Measurements from ENCODE around the gene NUP210L.

Gene NUP210L

DNA sequence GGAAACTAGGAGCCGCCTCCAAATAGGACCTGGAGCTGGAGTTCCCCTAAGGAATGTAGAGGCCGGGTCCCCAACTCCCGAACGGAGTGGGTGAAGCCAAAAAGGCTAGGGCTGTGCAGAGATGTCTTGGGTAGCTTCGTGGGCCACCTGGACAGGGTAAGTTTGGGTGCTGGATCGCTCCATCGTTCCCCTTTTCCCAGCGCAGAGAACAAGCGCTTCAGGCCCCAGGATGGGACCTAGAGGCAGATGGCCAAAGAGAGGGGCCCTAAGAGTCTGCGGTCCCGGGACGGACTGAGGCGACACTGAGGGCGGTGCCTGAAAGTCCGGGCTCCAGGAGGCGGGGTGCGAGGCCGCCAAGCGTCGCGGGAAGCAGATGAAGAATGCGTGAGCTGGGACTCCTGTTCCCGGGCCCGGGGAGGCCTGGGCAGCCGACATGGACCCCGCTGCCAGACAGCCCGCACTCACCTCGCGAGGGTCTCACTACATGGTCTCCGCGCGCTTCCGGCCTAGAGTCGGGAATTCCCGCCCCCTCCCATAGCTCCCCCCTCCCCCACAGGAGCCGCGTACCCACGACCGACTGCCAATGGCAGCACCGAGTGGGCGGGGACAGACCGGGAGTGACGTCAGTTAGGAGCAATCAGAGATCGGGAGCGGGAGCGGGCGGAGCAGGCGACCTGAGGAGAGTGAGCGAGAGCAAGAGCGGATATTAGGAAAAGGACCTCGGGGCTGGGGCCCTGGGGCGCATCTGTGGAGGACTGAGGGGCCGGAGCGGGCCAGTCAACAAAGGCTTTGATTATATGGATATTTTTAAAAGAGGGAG lies 191.6 kb downstream of the NUP210L start, which contains the start of gene SLC39A1:
SLC39A1 (minus strand) TSS at position 508 of the 820 bp plus-strand sequence. CDS start 822 bp downstream, outside the sequence.
- peak; percentile 89 to 94 (median 91) for DNase-seq

DNA sequence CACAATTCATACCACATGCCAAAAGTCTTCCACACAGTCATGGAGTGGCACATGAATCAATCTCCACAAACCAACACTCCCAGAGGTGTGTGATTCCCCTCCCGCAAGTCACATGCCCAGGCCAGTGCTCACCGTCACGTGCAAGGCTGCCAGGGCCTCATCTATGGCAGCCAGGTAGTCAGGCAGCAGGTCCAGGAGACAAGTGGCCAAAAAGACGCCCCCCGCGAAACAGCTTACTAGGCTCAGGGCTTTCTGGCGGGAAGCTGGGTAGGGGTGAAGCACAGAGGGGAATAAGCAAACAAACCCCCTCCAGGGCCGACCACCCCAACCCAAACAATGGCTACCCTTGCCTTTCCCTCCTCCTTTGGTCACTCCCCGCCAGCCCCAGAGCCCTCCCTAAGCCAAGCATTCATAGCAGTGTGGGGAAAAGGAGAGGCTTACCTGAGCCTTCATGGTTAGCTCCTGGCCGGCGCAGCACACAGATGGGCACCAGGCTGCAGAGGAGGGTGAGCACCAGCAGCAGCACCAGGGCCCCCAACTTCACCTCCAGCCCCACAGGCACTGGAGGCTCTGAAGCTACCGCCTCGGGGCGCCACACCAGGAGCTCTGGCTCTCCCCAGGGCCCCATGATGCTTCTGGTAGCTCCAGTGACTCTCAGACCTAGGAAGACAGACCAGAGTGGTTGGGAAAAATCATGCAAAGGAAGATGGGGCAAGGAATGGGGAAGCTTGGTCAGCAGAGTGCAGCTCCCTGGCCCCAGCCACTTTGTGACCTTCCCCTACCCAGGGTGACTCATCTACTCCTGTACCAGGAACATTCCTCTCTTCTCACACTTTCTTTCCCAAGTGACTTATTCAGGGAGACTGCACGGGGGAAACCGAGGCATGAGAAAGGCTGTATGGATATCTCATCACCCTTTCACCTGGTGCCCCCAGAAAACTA lies 192.5 kb downstream of the NUP210L start:
- DNase-seq, result no peak

DNA sequence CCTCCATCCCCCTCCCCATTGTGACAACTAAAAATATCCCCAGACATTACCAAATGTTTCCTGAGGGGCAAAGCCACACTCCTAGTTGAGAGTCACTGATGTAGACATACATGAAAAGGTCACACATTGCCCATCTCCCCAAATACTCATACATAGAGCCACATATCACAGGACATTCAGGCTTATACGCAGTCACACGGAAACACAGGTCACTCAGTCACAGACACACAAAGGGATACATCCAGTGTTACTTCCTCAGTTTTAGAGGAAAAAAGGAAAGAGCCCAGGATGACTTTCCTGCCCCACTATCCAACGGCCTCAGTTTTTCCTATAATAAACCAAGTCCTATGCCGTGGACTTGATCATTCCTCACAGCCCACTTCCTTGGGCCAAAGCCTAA lies 193.5 kb downstream of the NUP210L start:
- no peak for DNase-seq

DNA sequence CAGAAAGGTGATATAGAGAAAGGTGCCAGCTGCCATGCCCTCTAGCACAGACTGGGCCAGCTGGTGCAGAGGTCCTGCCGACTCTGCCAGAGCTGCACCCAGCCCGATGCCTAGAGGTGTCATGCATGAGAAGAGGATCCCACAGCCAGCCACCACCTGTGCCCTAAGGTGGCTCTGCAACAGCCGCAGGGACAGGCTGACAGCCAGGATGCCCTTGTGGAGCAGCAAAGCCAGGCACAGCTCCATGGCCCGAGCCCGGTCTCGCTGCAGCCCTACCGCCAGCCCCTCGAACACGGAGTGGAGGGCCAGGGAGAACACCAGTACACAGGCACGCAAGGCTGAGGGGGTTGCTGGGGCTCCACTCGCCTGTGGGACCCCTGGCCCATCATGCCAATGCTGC lies 194.7 kb downstream of the NUP210L start:
- no peak for DNase-seq

DNA sequence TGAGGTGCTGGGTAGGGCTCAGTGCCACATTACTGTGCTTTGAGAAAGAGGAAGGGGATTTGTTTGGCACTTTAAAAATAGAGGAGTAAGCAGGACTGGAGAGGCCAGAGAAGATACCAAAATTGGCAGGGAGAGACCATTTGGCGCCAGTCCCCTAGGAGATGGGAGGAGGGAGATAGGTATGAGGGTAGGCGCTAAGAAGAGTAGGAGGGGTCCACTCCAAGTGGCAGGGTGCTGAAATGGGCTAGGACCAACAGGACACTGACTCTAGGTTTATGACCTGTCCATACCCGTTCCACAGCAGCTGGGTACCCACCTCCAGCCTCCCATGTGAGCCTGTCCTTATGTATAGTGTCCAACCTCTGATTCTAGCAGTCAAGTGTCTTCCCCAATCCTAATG lies 195.4 kb downstream of the NUP210L start:
- DNase-seq, result no peak

DNA sequence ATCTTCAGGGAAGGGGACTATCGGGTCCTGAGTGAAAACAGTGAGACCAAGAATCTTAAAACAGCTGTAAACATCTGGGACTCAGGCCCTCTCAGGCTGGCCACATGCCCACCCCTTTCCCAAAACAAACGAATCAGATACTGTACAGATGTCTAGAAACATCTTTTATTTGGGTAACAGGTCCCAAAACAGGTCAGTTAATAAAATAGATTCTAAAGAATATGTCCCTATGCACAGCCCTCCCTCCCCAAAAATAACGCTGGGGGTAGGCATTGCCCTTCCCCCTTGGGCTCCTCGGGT lies 196.0 kb downstream of the NUP210L start:
- DNase-seq, result no peak

DNA sequence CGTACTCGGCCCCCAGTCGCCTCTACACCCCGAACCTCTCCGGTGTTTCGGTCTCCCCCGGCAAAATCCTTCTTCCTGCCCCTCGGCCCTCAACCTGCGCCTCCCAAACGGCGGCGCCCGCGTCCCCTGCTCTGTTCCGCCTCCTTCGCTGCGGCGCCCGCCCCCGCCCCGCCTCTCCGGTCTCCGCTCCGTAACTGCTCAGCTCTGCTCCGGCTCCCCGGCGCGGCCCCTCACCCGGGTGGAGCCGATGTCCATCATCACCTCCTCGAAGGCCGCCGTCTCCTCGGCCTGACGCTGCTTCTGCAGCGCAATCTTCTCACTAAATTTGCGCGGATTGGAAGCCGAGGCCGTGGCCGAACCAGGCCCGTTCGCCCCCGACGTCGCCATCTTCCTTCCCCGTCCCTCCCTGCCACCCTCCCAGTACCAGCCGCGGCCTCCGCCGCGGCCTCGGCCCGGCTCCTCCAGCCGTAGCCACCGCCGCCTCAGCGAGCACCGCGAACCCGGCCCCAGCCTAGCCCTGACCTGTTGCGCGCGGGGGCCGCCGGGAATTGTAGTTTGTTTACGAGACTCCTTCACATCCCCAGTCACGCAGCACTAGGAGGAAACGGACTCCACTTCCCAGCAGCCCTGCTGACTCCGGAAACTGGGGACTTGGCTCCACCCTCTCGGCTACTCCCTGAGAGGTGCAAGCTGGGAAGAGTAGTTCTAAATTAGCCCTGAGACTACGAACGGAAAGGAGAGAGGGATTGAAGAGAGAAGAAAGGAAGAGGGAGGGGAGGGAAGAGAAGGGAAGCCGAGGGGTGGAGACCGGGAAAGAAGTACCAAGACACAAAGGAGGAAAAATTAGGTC lies 196.5 kb downstream of the NUP210L start, which contains the start of gene CRTC2:
CRTC2 (minus strand) TSS at position 502 of the 850 bp plus-strand sequence; CDS start at position 387, 115 bp downstream.
- peak; percentile 92 to 99 (median 97) for DNase-seq

DNA sequence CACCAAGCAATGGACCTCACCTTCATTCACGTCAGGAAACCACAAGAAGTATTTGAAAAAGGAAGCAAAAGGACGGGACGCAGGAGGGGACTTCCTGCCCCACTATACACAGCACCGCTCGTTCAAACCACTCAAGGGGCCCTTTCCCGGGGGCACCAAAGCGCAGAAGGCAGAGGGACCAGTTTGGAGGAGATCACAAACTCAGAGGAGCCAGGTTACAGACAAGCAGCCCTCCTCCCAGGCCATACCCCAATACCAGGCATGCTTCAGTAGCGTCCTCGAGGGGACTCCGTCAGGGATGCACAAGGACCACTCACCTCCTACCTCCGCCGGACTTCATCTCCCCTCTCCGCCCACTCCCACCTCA lies 197.1 kb downstream of the NUP210L start:
- peak in 3 of 5 experiments; percentile 19 to 66 (median 65) for DNase-seq

DNA sequence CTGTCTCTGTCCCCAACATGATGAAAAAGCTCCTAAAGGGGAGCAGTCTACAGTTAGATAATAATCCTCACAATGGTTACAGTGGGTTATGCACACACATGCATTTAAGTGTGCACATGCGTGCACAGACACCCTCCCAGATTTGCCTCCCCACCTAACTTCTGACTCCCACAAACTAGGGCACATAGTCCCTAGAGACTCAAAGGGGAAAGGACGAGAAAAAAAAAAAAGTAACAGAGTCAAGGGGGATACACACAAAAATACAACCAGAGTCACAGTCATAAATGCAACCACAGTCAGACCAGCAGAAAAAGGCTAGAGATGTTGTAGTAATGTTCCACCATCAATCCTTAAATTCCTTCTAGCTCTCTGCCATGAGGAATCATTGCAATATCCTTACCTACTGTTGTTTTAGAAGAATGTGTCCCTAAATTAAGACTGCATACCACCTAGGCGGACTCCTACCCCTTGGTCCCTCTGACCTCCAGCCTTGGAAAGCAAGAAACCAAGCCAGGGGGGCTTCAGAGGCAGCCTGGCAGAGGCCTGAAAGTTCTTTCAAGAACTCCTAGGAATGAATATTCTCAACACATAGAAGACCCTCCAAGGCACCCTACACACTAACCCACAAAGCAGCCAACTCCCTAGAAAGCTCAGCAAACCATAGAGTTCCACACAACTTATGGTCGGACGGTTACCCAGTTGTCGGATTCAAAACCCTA lies 197.7 kb downstream of the NUP210L start:
- DNase-seq, result no peak

DNA sequence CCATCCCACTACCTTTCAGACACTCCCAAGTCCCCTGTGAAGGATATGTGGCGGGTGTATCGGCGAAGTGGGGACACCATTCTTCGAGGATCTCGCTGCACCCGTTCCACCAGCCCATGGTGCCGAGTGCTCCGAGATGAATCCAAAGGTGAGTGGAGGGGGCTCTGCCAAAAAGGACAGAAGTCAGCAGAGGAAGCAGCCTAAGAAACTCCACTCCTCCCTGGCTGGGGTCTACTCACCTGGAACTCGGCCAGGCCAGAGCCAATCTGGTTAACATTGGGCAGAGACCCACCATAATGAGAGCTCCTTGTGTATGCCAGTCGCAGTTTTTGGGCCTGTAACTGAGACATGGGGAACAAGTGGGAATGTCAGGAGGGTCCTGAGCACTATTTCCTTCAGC lies 200.0 kb downstream of the NUP210L start:
- DNase-seq, result no peak

DNA sequence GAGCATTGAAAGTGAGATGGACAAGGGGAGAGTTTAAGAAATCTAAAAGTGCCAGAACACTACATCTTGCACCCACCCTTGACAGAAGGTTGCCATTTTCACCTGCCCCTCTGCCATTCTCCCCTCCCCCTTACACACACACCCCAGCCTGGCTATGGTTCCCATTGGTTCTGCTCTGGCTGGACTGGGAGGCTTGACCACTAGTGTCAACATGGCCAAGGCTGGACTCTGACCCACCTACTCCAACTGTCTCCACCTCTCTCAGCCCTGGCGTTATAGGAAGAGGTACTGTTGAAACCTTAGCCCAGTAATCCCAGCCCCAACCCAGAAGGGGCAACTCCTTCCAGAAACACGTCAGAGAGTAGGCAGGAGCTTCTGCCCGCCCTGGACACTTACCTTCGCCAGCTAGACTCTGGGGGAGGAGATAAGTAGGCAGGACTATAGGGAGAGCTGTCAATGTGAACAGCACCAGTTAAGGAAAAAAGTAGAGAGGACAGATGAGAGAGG lies 201.0 kb downstream of the NUP210L start:
- DNase-seq, result no peak

DNA sequence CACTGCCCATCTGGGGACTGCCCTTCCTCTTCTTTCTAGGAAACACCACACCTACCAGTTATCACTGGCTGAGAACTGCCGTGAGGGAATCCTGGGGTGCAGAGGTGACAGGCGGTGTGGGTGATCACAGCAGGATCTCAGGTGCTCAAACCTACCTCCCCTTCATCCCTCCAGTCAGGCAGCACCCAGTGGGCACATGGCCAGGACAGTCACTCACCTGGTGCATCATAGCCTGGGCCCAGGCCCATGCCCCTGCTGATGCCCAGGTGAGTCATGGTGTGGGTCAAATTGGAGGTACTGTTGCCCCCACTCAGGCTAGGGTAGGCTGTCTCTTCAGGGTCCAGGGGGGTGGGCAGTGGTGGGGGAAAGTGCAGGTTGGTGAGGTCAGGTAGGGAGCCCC lies 203.1 kb downstream of the NUP210L start:
- no peak for DNase-seq

DNA sequence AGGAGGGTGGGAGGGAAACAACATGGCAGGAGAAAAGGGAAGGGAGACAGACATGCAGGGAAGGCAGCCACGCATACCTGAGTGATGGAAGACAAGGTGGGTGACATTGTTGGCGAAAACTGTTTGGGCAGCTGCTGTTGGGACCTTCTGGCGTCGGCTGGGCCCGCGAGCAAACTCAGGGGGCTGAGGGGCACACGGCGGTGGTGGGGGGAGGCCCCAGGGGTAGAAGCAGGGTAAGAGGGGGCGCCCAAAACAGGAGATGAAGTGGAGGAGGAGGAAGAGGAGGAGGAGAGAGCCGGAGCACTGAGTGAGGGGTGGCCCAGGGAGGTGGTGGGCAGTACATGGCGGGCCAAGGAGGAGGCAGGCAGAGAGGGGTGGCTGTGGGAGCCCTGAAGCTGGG lies 203.7 kb downstream of the NUP210L start:
- no peak for DNase-seq

DNA sequence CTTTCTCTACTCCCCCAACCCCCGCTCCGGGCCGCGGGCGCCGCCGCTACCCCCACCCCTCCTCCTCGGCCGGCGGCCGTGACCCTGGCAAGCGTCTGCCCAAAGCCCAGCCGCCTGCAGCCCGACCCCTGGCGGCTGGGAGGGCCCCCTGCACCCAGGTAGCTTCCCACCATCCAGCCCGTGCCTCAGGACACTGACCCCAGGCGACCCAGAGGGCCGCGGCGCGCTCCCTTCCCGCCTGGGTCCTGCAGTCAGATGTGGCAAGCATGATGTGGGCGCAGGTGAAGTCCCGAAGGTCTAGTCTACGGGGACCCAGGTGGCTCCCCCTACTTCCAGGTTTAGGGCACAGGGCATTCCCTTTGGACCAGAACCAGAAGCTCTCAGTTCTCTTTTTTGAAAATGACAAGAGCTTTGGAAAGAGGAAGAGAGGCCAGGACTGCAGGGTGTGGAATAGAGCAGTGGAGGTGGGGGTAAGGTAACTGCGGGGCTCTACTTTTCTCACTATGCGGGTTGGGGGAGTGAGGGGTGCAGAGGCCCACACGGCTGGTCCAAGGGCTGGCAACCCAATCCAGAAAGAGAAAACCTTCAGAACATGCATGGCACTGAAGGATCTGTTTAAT lies 208.1 kb downstream of the NUP210L start, which contains the start of gene DENND4B:
DENND4B (minus strand) TSS at position 97 of the 620 bp plus-strand sequence. CDS start 2,344 bp downstream, outside the sequence.
- peak; percentile 56 to 84 (median 64) for DNase-seq

DNA sequence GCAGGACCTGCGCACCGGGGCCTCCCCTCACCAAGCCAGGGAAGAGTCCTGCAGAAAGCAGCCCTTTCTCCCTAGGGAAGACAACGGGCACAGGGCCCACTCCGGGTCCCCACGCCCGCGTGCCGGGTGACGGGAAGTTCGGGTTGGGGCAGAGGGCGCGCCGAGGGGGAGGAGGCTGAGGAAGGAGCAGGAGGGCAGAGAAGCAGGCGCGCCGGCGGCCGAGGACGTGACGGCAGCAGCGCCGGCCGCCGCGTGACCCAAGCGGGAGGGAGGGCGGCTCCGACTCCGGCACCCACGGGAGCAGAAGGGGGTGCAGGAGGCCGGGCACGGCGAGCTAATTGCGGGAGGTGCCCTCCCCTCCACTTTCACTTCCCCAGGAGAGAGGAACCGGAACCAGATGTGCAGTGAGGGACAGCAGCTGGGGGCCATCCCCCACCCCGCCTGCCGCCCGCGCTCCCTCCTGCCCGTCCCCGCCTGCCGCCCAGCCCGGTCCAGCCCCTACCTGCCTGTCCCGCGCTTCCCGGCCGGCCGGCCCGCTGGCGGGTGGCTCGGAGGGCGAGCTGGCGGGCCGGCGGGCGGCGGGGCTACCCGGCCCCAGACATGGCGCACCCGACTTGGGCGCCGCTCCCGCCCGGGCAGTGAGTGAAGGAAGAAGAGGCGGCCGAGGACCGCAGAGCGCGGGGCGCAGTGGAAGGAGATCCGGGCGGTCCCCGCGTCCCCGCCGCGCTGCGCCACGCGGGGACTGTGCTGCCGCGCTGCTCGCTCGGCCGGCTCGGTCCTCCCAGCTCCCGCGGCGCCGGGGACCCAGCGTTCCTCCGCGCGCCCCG lies 208.9 kb downstream of the NUP210L start:
- peak; percentile 48 to 87 (median 75) for DNase-seq

DNA sequence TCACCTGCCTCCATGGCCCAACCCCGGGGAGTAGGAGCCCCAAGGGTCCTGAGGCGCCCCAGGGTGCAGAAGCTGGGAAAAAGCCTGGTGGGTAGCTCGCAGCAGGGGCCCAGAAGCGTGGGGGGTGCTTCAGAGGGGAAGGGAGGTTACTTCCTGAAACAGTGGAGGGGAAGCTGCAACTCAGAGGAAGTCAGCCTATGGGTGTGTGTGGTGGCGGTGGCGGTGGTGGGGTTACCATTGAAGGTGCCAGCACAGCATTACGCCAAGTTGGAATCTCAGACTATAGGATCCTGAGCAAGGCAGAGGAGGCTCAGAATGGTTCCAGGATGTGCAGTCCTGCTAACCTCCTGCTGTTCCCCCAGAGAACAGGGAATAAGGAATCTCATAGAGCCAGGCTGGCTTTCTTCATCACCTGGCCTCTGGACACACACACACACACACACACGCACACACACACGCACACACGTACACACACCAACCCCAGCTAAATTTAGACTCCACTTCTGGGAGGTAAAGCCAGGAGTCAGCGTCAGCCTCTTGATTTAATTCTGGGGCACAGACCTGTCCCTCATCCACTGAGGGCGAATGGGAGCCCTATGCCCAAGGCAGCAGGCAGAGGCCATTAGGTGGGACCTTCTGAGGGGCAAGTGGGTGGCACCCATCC lies 209.6 kb downstream of the NUP210L start:
- DNase-seq, result peak; percentile 46 to 95 (median 77)

DNA sequence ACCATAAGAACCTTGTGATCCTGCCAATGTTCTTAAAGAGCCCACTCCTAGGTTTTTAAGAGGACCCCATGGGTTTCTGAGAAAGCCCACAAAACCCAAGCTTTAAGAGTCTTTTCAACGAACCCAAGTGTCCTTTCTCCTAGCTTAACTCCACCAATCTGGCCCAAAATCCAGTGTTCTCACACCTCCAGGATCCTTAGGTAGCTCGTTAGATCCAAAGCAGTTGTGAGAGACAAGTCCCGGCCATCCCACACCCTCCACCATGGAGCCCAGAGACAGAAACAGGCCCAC lies 210.1 kb downstream of the NUP210L start:
- no peak for DNase-seq

DNA sequence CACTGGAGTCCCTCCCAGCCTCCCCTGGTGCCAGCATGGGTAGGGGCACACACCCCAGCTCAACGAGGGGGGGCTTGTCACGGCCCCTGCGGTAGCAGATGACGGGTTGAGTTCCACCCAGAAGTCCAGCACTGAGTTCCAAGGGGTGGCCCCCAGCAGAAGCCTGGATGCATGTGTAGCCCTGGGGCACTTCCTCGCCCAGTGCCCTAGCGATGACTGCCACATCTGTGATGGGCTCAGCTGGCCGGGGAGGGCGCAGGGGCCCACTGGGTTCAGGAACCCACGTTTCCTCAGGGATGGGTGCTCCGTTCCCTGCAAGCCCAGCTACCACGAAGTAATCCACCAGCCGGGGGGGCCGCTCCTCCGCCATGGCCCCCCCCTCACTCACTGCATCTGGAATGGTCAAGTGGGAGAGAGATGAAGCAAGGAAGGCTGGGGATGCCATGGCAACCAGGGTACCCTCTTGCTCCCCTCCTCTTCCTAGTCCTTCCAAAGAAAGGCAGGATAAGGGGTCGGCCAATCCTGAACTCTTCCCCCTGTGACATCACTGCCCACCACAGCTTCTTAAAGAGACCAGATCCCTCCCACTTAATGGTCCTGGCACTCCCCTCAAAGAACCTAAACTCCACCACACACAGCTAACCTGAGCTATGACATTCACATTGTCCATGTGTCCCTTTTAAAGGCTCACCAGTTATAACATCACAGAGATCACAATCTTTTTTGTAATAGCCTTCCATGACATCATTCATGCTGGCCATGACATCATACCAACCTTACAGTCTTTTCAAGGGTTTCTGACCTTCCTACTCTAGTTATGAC lies 210.7 kb downstream of the NUP210L start:
- DNase-seq, result peak in 1 of 5 experiments; percentile 50
